GOT3 (cell line): Measurements from ENCODE around the gene PSME3.
"Not testable (repeated sequence)": the region's sequence is repeated elsewhere in the genome, so short reads cannot be mapped to it uniquely, and the experiment has no call there.

ENCODE experiments used
- DNase-seq: peaks from one replicate; lab custom pipeline; 2025; ENCODE audit warnings: mixed read lengths; lab: John Stamatoyannopoulos, UW

The PSME3 gene

DNA sequence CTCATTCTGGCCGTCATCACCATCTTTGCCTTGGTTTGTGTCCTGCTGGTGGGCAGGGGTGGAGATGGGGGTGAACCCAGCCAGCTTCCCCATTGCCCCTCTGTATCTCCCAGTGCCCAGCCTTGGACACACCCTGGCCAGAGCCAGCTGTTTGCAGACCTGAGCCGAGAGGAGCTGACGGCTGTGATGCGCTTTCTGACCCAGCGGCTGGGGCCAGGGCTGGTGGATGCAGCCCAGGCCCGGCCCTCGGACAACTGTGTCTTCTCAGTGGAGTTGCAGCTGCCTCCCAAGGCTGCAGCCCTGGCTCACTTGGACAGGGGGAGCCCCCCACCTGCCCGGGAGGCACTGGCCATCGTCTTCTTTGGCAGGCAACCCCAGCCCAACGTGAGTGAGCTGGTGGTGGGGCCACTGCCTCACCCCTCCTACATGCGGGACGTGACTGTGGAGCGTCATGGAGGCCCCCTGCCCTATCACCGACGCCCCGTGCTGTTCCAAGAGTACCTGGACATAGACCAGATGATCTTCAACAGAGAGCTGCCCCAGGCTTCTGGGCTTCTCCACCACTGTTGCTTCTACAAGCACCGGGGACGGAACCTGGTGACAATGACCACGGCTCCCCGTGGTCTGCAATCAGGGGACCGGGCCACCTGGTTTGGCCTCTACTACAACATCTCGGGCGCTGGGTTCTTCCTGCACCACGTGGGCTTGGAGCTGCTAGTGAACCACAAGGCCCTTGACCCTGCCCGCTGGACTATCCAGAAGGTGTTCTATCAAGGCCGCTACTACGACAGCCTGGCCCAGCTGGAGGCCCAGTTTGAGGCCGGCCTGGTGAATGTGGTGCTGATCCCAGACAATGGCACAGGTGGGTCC, 18.4 kb downstream of the PSME3 start:
- DNase-seq, result not testable (repeated sequence)

DNA sequence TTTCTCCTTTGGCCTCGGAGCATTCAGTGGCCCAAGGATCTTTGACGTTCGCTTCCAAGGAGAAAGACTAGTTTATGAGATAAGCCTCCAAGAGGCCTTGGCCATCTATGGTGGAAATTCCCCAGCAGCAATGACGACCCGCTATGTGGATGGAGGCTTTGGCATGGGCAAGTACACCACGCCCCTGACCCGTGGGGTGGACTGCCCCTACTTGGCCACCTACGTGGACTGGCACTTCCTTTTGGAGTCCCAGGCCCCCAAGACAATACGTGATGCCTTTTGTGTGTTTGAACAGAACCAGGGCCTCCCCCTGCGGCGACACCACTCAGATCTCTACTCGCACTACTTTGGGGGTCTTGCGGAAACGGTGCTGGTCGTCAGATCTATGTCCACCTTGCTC, 19.2 kb downstream of the PSME3 start:
- no peak for DNase-seq

DNA sequence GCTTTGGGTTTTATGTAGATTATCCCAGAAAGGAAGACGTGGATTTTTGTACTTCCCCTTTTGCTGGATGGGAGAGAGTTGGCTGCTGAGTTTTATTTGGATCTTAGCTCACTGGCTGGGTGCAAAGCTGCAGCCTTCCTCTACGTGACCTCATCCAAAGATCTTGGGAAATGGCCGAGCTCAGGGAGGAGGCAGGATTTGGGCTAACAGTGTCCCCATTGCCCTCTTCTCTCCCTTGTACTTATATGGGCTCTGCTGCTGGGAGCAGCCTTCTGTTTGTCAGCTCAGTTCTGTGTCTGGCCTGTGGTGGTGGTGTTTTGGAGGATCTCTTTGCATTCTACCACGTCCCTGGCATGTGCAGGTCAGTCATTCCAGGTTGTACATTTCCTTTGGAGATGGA, 19.8 kb downstream of the PSME3 start:
- no peak for DNase-seq

DNA sequence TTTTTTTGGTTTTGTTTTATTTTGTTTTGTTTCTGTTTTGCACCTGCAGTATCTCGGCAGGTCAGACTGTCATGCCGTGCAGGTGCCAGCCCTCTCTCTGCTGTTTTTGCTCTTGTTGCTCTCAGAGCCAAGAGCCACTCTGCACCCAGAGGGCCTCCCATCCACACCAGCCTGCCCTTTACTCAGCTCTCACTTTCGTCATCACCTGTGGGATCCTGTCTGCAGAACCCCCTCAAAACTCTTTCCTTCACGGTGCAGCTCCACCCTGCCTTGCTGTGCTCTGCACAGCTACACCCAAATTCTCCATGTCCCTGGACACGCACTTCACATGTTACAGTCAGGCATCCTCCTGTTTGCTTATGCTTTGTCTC, 20.4 kb downstream of the PSME3 start:
- DNase-seq, result no peak

DNA sequence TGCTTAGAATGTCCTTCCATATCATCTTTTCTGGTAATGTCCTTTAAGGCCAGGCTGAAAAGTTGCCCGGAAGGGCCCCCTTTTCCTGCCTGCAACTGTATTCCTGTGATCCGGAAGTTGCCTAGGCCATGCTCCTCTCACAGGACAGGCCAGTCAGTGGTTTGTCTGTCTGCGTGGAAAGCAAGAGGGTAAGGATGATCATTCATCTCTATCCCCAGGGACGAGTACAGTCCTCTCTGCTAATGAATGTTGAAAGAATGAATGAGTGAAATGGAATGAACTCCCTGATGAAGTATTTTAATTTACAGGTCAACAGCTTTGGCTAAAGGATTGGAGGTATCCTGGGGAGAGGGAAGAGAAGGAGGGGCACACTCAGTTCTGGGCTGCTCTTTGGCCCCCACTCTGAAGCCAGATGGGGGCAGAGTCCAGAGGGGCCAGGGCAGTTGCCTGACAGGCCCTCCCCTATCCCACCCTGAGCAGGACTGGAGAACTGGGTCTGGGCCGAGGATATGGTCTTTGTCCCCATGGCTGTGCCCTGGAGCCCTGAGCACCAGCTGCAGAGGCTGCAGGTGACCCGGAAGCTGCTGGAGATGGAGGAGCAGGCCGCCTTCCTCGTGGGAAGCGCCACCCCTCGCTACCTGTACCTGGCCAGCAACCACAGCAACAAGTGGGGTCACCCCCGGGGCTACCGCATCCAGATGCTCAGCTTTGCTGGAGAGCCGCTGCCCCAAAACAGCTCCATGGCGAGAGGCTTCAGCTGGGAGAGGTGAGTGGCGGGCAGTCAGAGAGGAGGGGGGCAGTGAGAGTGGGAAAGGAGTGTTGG, 21.0 kb downstream of the PSME3 start:
- no peak for DNase-seq

DNA sequence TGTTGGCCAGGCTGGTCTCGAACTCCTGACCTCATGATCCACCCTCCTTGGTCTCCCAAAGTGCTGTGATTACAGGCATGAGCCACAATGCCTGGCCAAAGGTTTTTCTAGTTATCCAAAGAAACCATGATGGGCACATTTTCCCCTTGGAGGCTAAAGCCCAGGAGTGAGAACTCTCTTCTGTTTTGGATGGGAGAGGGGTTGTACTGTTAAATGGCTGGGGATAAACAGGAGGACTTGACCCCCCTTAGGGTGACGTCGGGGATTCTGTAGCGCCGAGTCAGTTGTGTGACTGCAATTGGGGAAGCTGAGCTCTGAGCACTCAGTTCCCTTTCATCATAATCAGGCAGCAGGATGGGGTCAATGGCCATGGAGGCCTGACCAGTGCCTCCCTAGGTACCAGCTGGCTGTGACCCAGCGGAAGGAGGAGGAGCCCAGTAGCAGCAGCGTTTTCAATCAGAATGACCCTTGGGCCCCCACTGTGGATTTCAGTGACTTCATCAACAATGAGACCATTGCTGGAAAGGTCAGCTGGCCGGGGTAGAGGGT, 21.9 kb downstream of the PSME3 start:
- DNase-seq, result no peak

DNA sequence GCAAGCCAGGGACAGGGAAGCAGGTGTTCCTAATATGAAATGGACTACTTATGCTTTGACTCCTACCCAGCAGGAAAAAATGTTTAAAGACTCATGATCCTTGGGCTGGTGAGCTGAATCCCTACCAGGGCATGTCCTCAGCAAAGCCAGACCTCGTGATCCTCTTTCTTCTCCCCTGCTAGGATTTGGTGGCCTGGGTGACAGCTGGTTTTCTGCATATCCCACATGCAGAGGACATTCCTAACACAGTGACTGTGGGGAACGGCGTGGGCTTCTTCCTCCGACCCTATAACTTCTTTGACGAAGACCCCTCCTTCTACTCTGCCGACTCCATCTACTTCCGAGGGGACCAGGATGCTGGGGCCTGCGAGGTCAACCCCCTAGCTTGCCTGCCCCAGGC, 22.9 kb downstream of the PSME3 start:
- DNase-seq, result not testable (repeated sequence)

DNA sequence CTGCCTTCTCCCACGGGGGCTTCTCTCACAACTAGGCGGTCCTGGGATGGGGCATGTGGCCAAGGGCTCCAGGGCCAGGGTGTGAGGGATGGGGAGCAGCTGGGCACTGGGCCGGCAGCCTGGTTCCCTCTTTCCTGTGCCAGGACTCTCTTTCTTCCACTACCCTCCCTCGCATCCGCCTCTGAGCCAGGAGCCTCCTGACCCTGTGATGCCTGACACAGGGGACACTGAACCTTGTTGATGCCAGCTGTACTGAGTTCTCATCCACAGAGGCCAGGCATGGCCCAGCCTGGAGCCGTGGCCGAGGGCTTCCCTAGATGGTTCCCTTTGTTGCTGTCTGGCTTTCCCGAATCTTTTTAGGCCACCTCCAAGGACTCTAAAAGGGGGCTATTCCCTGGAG, 23.3 kb downstream of the PSME3 start:
- not testable (repeated sequence) for DNase-seq

DNA sequence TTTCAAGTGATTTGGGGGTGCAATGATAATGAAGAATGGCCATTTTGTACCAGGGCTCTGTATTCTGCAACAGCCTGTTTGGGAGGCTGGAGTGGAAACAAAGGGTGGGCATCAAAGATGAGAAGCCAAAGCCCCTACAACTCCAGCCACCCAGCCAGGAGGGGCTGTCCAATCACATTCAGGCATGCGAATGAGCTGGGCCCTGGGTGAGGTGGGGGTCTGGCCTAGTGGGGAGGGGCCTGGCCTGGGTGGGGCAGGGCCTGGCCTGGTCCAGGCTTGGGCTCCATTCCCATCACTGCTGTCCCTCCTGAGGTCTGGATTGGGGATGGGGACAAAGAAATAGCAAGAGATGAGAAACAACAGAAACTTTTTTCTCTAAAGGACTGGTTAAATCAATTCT, 24.2 kb downstream of the PSME3 start:
- no peak for DNase-seq

DNA sequence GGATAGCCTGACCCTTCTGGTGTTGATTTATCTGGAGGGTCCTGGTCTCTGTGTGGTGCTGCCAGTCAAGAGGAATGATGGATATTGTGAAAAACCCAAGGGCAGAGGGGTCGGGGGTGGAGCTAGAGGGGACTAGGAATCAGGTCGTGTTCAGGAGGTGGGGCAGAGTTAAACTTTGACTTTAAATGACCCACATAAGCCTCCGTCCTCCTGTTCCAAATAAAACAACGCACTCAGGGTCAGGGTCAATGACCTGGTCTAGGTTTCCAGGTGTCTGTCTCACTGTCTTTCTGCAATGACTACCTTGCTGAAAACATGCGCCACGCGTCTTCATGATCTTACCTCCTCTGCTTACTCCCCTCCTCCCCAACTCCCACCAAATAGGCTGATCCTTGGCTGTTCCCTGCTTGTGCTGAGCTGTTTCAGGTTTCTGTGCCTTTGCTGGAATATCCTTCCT, 32.5 kb downstream of the PSME3 start:
- DNase-seq, result no peak

DNA sequence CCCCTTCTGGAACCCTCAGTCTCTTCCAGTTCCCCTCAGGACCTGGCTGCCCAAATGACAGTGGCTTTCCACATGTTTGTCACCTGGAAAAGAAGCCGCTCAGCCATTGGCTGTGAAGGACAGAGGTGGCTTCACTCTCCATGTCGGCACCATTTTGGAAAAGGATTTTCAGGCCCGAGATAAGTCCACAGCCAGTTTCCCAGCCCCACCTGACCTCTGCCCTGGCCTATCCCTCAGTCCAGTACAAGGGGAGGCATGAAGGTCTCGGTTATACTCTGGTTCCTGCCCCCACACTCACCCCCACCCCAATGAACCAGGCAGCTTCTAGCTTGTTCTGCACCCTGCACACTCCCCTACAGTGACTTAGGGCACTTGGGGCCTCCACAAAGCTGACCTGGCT, 33.0 kb downstream of the PSME3 start:
- DNase-seq, result no peak

DNA sequence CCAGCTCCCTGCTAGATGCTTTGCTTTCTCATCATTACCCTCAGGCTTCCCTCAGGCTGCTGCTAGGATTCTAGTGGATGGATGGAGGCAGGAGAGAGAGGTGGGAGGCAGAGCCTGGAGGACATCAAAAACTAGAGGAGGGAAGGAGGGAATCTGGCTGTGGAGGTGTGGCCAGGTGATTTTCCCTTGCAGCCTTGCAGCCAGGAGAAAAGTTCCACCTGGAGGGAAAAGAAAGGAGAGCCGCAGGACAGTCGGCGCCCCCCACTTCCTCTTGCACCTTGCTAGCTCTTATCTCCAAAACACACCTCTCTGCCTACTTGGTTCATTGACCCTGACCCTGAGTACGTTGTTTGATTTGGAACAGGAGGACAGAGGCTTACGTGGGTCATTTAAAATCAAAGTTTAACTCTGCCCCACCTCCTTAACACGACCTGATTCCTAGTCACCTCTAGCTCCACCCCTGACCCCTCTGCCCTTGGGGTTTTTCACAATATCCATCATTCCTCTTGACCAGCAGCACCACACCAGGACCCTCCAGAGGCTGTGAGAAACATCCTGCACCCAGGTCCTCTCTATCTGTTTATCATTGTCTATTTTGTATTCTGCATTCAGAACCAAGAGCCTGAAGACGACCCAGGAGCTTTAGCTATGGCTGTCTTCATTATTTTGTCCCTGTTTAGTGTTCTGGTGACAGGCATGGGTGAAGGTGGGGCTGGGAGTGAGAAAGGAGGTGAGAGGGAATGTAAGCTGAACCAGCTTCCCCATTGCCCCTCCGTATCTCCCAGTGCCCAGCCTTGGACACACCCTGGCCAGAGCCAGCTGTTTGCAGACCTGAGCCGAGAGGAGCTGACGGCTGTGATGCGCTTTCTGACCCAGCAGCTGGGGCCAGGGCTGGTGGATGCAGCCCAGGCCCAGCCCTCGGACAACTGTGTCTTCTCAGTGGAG, 33.7 kb downstream of the PSME3 start:
- no peak for DNase-seq

DNA sequence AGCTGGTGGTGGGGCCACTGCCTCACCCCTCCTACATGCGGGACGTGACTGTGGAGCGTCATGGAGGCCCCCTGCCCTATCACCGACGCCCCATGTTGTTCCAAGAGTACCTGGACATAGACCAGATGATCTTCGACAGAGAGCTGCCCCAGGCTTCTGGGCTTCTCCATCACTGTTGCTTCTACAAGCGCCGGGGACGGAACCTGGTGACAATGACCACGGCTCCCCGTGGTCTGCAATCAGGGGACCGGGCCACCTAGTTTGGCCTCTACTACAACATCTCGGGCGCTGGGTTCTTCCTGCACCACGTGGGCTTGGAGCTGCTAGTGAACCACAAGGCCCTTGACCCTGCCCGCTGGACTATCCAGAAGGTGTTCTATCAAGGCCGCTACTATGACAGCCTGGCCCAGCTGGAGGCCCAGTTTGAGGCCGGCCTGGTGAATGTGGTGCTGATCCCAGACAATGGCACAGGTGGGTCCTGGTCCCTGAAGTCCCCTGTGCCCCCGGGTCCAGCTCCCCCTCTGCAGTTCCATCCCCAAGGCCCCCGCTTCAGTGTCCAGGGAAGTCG, 34.6 kb downstream of the PSME3 start:
- DNase-seq, result not testable (repeated sequence)

DNA sequence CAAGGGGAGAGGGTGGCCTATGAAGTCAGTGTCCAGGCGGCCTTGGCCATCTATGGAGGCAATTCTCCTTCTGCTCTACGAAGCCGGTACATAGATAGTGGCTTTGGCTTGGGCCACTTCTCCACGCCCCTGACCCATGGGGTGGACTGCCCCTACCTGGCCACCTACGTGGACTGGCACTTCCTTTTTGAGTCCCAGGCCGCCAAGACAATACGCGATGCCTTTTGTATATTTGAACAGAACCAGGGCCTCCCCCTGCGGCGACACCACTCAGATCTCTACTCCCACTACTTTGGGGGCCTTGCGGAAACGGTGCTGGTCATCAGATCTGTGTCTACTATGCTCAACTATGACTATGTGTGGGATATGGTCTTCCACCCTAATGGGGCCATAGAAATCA, 35.1 kb downstream of the PSME3 start:
- DNase-seq, result no peak

DNA sequence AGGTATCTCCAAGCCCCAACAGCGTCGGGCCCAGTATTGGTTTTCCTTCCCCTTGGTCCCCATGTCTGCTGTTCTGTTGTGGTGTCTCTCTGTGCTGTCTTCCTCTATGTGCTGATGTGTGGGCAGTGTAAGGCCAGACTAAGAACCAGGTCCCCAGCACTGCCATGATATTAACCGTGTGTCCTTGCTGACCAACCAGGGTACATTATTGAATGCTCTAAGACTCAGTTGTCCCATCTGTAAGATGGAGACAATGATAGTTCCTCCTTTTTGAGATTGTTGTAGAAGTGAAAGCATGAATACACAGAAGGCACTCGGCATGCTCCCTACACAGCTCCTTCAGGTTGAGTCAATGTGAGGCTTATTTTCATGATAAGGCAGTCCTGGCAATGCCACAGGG, 38.5 kb downstream of the PSME3 start:
- DNase-seq, result no peak

DNA sequence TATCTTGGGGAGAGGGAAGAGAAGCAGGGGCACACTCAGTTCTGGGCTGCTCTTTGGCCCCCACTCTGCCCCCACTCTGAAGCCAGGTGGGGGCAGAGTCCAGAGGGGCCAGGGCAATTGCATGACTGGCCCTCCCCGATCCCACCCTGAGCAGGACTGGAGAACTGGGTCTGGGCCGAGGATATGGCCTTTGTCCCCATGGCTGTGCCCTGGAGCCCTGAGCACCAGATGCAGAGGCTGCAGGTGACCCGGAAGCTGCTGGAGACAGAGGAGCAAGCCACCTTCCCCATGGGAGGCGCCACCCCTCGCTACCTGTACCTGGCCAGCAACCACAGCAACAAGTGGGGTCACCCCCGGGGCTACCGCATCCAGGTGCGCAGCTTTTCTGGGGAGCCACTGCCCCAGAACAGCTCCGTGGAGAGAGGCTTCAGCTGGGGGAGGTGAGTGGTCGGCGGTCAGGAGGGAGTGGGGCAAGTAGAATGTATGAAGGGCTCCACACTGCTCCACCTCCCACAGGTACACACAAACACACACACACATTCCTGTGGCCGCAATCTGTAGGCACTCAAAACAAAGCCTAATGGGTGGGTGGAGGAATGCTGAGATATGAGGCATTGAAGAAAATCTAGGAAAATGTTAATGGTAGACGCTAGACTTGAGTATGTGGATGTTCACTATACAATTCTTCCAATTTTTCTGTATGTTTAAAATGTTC, 39.2 kb downstream of the PSME3 start:
- DNase-seq, result no peak

DNA sequence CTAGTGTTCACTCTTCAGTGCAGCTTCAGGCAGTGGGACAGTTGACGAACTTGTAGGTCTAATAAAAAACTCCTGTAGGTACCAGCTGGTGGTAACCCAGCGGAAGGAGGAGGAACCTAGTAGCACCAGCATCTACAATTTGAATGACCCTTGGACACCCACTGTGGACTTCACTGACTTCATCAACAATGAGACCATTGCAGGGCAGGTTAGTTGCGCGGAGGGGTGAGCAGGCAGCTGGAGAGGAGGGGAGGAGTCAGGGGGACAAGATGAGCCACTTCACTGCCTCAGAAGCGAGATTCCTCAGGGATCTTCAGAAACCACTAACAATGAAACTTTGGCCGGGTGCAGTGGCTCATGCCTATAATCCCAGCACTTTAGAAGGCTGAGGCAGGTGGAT, 40.1 kb downstream of the PSME3 start:
- no peak for DNase-seq

DNA sequence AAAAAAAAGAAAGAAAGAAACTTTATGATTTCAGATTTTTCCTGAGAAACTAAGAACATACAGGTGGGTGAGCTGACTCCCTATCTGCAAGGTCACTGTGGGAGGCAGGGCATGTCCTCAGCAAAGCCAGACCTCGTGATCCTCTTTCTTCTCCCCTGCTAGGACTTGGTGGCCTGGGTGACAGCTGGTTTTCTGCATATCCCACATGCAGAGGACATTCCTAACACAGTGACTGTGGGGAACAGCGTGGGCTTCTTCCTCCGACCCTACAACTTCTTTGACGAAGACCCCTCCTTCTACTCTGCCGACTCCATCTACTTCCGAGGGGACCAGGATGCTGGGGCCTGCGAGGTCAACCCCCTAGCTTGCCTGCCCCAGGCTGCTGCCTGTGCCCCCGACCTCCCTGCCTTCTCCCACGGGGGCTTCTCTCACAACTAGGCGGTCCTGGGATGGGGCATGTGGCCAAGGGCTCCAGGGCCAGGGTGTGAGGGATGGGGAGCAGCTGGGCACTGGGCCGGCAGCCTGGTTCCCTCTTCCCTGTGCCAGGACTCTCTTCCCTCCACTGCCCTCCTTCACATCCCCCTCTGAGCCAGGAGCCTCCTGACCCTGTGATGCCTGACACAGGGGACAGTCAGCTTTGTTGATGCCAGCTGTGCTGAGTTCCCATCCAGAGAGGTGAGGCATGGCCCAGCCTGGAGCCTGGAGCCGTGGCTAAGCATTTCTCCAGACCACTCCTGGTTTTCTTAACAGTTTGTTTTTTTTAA, 40.9 kb downstream of the PSME3 start:
- not testable (repeated sequence) for DNase-seq

DNA sequence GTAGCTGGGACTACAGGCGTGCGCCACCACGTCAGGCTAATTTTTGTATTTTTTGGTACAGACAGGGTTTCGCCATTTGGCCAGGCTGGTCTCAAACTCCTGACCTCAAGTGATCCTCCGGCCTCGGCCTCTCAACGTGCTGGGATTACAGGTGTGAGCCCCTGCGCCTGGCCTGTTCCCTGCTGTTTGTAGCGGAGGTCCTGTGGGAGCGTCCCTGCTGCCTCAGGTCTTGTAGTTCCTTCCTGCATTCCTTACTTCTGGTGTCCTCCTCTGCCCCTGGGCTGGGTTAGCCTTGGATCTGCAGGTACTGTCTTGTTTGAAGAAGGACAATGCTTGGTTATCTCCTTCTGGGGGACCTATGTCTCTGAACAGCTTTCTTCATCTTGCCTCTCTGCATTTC, 43.8 kb downstream of the PSME3 start:
- DNase-seq, result no peak
